Fibroblast of mammary gland (primary cell): ENCODE measurements around the gene YPEL2.

Source experiments
- DNase-seq: peaks from one replicate; pipeline ENCODE4 v3.0.0-alpha.2; 2010; ENCODE audit warnings: low read depth
- H3K4me3 ChIP-seq: 2 replicates; pipeline ENCODE4 v1.5.1; 2011; ENCODE audit warnings: low read depth, mild to moderate bottlenecking, low read length, moderate library complexity; ENCODE audit not compliant: control insufficient read depth
- CTCF ChIP-seq: conservative IDR thresholded peaks from 2 replicates; pipeline ENCODE4 v1.5.1; 2011; ENCODE audit warnings: low read depth, low read length, inconsistent platforms; ENCODE audit not compliant: control insufficient read depth, insufficient read depth

YPEL2 gene

GRCh38 chr17:59435238-59435637 lies 103.8 kb downstream of the YPEL2 start:
- DNase-seq, result peak; percentile 90
- no peak for TF ChIP-seq CTCF

GRCh38 chr17:59436900-59437299 lies 105.4 kb downstream of the YPEL2 start:
- TF ChIP-seq CTCF, result no peak
- H3K4me3 ChIP-seq, result no peak overlapping the region
- DNase-seq, result no peak

More at GRCh38 chr17:59435238-59435637, 103.8 kb downstream of the YPEL2 start:
- no peak overlapping the region for H3K4me3 ChIP-seq

DNA sequence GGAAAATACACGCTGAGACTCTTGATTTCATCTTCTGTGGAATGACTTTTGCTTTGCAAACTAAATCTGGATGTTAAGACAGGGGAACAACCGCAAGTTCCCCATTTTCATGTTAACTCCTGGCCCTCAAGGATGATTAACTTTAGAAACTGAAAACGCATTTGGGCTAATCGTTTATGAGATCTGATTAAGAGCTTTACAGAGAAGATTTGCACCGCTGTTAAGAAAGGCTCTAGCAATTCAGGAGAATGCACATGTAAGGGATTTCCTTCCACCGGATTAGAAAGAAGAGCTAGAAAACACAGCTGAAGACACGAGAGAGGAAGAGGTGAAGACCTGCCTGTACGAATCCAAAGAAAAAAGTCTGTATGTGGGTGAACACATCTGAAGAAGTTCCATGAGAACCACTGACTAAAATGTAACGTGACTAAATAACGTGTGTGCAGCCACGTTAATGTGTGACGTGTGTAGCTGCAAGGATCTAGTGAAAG lies 106.4 kb downstream of the YPEL2 start:
- H3K4me3 ChIP-seq, result no peak overlapping the region
- TF ChIP-seq CTCF, result no peak
- no peak for DNase-seq

- DNase-seq, result no peak
- no peak for TF ChIP-seq CTCF
- H3K4me3 ChIP-seq, result no peak overlapping the region
These were observed 107.8 kb downstream of the YPEL2 start for GRCh38 chr17:59439262-59439661.

GRCh38 chr17:59439741-59440211 lies 108.3 kb downstream of the YPEL2 start:
- no peak for DNase-seq
- no peak overlapping the region for H3K4me3 ChIP-seq
- TF ChIP-seq CTCF, result no peak

- no peak overlapping the region for H3K4me3 ChIP-seq
- TF ChIP-seq CTCF, result peak; percentile 89
- DNase-seq, result peak; percentile 90
These were observed 109.5 kb downstream of the YPEL2 start for GRCh38 chr17:59440757-59441463.
